Endometrial microvascular endothelial cells (primary cell): ENCODE results near the gene WDTC1. TPM values are rescaled to one million over a fixed set of nuclear protein-coding genes. Genes with fewer than 3 reads are reported as not detected.
"Not testable (repeated sequence)": the region's sequence is repeated elsewhere in the genome, so short reads cannot be mapped to it uniquely, and the experiment has no call there.

Experiments
- in situ Hi-C: cut with HindIII; loops from 2 replicates; pipeline ENCODE4 v1.10.0; 2017; ENCODE audit warnings: low sequenced_read_pairs, low pct_unique_long_range_greater_than_20kb; ENCODE audit errors: inconsistent ontology term
- total RNA-seq: library from RNA; depleted of rRNA; stranded (reverse); fragments of >200 nt; gene quantifications from one replicate; pipeline ENCODE4 v1.2.3, GENCODE V29; 2015; ENCODE audit errors: inconsistent ontology term

Gene WDTC1
- total RNA-seq = 25.2 TPM

GRCh38 chr1:27234049-27234882 lies at the start of gene WDTC1:
Gene WDTC1 (plus strand): TSS chr1:27234632. CDS start chr1:27261055, 26,423 bp downstream.
- in situ Hi-C loops = loop anchor here (25.0 kb wide), 1 partner anchor 97 kb away; no protein-coding TSS in a partner anchor

DNA sequence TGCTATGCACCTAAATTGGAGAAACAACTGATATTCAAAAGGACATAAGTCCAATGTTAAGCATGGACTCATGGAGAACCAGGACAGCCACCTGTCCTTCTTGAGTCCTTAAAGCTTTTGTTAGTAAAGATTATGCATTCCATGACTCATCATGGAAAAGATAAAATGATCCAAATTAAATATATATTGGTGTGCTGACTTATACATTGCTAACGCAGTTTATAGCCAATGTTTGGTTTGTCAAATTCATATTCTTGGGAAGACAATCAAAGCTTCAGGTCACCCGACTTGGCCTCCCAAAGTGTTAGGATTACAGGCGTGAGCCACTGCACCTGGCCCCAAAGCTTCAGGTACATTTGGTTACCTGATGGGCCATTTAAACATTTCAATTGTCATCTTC lies 49.8 kb upstream of the WDTC1 start:
- in situ Hi-C loops = not testable (repeated sequence)

DNA sequence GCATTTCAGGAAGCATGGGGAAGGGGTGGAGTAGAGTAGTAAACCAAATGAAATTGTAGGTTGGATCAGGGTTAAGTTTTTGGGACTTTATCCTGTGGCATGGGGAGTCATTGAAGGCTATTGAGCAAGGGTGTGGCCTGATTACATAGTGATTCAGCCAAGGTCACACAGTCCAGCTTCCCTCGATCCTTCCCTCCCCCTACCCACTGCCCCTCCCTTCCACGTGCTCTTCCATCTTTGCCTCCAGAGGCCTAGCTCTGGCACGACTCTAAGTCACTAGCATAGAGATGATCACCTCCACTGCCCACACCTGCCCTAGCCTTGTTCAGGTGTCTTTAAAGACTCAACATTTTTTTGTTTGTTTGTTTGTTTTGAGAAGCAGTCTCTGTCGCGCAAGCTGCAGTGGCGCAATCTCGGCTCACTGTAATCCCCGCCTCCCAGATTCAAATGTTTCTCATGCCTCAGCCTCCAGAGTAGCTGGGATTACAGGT lies 42.3 kb upstream of the WDTC1 start:
- in situ Hi-C loops = no loop called here

GRCh38 chr1:27193194-27193593 lies 41.2 kb upstream of the WDTC1 start:
- in situ Hi-C loops = no loop called here

DNA sequence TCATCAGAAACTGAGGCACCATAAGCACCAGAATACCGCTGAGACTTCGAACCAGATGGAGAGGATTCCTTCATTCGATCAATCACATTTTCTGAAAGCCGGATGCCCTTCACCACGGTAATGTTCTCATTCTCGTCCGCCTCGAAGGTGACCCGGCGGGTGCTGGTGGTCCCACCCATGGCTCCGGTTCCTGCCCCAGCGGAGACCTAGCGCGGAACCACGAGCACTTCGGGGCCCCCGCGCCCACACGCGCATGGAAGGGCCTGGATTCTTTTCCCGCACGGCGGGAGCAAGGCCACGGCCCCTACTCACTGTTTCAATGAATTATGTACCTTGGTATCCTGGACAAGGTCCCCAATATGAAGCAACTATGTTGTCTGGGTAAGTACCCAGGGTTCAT lies 33.1 kb upstream of the WDTC1 start:
- in situ Hi-C loops = no loop called here

GRCh38 chr1:27203946-27204345 lies 30.5 kb upstream of the WDTC1 start:
- in situ Hi-C loops = no loop called here

- in situ Hi-C loops = not testable (repeated sequence)
Measured at GRCh38 chr1:27207238-27207637, 27.2 kb upstream of the WDTC1 start.

DNA sequence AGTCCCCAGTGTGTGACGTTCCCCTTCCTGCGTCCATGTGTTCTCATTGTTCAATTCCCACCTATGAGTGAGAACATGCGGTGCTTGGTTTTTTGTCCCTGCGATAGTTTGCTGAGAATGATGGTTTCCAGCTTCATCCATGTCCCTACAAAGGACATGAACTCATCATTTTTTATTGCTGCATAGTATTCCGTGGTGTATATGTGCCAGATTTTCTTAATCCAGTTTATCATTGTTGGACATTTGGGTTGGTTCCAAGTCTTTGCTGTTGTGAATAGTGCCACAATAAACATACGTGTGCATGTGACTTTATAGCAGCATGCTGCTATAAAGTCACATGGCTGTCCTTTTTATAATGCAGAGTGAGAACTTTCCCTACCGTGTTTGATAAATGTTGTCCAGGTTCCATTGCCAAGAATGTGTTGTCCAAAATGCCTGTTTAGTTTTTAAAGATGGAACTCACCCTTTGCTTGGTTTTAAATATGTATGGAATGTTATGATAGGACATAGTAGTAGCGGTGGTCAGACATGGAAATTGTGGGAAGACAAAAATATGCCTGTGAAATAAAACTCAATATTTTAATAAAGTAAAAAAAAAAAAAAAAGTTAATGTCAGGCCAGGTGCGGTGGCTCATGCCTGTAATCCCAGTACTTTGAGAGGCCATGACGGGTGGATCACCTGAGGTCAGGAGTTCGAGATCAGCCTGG lies 26.1 kb upstream of the WDTC1 start:
- in situ Hi-C loops = not testable (repeated sequence)

DNA sequence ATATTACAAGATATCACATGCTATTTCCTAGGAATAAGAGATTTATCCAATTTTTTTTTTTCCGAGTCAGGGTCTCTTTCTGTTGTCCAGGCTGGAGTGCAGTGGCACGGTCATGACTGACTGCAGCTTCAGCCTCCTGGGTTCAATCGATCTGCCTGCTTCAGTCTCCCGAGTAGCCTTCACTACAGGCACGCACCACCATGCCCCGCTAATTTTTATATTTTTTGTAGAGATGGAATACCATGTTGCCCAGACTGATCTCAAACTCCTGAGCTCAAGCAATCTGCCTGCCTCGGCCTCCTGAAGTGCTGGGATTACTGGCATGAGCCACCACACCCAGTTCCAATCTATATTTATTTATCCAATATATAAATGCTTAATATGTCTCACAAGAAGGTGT lies 18.0 kb upstream of the WDTC1 start:
- in situ Hi-C loops = no loop called here

- in situ Hi-C loops = no loop called here
Measured at GRCh38 chr1:27217401-27217800, 17.0 kb upstream of the WDTC1 start.

DNA sequence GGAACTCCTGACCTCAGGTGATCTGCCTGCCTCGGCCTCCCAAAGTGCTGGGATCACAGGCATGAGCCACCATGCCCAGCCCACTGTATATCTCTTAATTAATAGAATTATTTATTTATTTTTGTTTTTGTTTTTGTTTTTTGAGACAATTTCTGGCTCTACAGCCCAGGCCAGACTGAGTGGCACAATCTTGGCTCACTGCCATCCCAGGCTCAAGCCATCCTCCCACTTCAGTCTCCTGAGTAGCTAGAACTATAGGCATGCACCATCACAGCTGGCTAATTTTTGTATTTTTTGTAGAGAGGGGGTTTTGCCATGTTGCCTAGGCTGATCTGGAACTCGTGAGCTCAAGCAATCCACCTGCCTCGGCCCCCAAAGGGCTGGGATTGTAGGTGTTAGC lies 15.7 kb upstream of the WDTC1 start:
- in situ Hi-C loops = no loop called here

DNA sequence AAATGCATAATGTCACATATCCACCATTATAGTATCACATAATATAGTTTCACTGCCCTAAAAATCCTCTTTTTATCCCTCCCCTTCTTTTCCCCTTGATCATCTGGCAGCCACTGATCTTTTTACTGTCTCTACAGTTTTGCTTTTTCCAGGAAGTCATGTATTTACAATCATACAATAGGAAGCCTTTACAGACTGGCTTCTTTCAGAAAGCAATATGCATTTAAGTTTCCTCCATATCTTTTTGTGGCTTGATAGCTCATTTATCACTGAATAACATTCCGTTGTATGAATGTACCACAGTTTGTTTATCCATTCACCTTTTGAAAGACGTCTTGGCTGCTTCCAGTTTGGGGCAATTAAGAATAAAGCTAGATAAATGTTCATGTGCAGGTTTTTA lies 14.3 kb upstream of the WDTC1 start:
- in situ Hi-C loops = no loop called here

DNA sequence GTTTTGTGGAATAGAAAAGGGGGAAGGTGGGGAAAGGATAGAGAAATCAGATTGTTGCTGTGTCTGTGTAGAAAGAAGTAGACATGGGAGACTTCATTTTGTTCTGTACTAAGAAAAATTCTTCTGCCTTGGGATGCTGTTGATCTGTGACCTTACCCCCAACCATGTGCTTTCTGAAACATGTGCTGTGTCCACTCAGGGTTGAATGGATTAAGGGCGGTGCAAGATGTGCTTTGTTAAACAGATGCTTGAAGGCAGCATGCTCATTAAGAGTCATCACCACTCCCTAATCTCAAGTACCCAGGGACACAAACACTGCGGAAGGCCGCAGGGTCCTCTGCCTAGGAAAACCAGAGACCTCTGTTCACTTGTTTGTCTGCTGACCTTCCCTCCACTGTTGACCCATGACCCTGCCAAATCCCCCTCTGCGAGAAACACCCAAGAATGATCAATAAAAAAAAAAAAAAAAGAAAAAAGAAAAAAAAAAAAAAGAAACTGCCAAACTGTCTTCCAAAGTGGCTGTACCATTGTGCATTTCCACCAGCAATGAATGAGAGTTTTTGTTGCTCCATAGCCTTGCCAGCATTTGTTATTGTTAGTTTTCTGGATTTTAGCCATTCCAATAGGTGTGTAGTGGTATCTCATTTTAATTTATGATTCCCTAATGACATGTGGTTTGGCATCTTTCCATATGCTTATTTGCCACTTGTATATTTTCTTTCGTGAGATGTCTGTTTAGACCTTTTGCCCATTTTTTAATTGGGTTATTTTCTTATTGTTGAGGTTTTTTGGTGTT lies 13.5 kb upstream of the WDTC1 start:
- in situ Hi-C loops = not testable (repeated sequence)

DNA sequence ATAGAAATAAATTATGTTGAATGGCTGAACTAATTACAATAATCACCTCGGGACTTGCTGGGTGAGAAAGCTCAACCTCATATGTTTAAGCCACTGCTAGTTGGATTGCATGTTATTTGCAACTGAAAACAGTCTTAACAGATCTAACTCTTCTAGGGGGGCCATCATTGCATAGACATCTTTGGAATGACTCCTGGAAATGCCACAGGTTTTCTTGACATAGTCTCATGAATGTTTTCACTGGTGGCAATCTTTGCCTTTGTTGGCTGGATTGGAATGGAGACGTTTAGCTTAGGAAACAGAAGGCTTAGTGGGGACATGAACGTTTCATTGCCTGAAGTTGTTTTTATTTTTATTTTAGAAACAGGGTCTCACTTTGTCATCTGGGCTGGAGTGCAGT lies 8.8 kb upstream of the WDTC1 start:
- in situ Hi-C loops = loop anchor here (25.0 kb wide), 1 partner anchor 88 kb away; no protein-coding TSS in a partner anchor

- in situ Hi-C loops = loop anchor here (25.0 kb wide), 1 partner anchor 90 kb away; no protein-coding TSS in a partner anchor
Measured at GRCh38 chr1:27227765-27228164, 6.7 kb upstream of the WDTC1 start.

DNA sequence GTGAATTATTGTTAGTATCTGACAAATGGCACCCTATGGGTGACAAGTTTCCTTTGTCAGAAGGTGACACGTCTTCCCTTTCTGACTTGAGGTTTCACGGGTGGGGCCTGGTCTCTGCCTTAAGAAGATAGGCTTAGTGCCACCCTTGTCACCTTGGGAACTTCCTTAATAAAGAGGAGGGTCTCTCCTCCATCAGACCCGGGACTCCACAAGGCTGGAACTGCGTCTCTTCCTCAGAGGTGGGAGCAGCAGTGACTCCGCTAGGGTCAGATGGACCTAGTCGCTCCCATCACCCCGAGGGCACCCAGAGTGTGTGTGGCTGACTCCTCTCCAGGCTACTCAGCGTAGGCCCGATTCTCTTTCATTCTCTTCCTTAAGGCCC lies 774 bp upstream of the WDTC1 start:
- in situ Hi-C loops = loop anchor here (25.0 kb wide), 1 partner anchor 96 kb away; no protein-coding TSS in a partner anchor

DNA sequence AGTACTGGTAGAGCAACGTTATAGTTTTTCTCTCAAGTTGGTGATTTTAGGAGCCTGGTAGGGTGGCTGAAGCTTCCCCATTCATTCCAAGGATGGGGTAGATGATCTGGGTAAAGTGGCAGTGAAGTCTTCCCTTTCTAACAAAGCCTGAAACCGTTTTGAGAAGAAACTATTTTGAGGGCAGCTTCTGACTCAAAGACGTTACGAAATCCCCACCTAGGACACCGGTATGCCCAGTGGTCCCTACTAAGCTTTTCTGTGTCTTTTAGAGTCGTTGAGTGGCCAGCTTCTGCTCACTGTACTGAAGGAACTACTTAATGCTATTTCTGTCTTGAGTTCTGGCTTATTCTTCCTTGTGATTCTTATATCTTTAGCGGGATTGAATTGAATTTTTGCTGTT lies 1.4 kb downstream of the WDTC1 start:
- in situ Hi-C loops = loop anchor here (25.0 kb wide), 1 partner anchor 99 kb away; no protein-coding TSS in a partner anchor

GRCh38 chr1:27237112-27237511 lies 2.7 kb downstream of the WDTC1 start:
- in situ Hi-C loops = loop anchor here (25.0 kb wide), 1 partner anchor 100 kb away; no protein-coding TSS in a partner anchor

DNA sequence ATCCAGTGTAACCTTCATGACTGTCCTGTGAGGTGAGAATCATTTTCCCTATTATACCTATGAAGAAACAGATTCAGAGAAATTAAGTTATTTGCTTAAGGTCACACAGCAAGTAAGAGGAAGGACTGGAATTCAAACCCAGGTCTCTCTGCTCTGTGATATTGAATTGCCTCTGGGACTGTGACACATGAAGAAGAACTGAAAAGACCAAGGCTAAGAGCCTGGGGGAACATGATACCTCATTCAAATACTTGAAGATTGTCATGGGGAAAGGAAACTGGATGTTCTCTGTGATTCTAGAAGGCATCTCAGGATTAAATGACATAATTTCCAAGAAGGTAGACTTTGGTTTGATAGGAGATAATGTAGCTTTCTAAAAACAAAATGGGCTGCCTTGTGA lies 3.6 kb downstream of the WDTC1 start:
- in situ Hi-C loops = loop anchor here (25.0 kb wide), 1 partner anchor 101 kb away; no protein-coding TSS in a partner anchor
